HEK293T (cell line): ENCODE results near the gene CYP2W1.

Experiments used
- ARNT ChIP-seq: fragments of 450-650 bp; IDR thresholded peaks from 2 replicates; pipeline ENCODE4 v1.6.1; 2017; ENCODE audit warnings: mild to moderate bottlenecking
- BHLHE40 ChIP-seq: fragments of 450-650 bp; IDR thresholded peaks from 2 replicates; pipeline ENCODE4 v1.6.1; 2016; ENCODE audit warnings: mild to moderate bottlenecking, moderate library complexity, borderline replicate concordance
- CTBP1 ChIP-seq: fragments of 450-650 bp; IDR thresholded peaks from 2 replicates; pipeline ENCODE4 v1.6.1; 2016; ENCODE audit warnings: borderline replicate concordance
- ELF4 ChIP-seq: fragments of 450-650 bp; IDR thresholded peaks from 2 replicates; pipeline ENCODE4 v1.6.1; 2017; ENCODE audit warnings: antibody characterized with exemption
- FOXK2 ChIP-seq: fragments of 450-650 bp; IDR thresholded peaks from 2 replicates; pipeline ENCODE4 v1.6.1; 2016; ENCODE audit warnings: mild to moderate bottlenecking
- FOXM1 ChIP-seq: fragments of 450-650 bp; IDR thresholded peaks from 2 replicates; pipeline ENCODE4 v1.6.1; 2017; ENCODE audit warnings: mild to moderate bottlenecking, borderline replicate concordance
- L3MBTL2 ChIP-seq: fragments of 450-650 bp; conservative IDR thresholded peaks from 2 replicates; pipeline ENCODE4 v1.6.1; 2016; ENCODE audit warnings: mild to moderate bottlenecking
- LEF1 ChIP-seq: fragments of 450-650 bp; IDR thresholded peaks from 2 replicates; pipeline ENCODE4 v1.6.1; 2017; ENCODE audit warnings: mild to moderate bottlenecking, borderline replicate concordance
- NFRKB ChIP-seq: fragments of 450-650 bp; IDR thresholded peaks from 2 replicates; pipeline ENCODE4 v1.6.1; 2016; ENCODE audit warnings: mild to moderate bottlenecking, moderate library complexity
- SP1 ChIP-seq: fragments of 450-650 bp; IDR thresholded peaks from 2 replicates; pipeline ENCODE4 v1.6.1; 2017
- SUZ12 ChIP-seq: fragments of 450-650 bp; IDR thresholded peaks from 2 replicates; pipeline ENCODE4 v1.6.1; 2016; ENCODE audit warnings: mild to moderate bottlenecking
- TARDBP ChIP-seq: fragments of 450-650 bp; IDR thresholded peaks from 2 replicates; pipeline ENCODE4 v1.6.1; 2016
- ZNF384 ChIP-seq: fragments of 450-650 bp; IDR thresholded peaks from 2 replicates; pipeline ENCODE4 v1.6.1; 2016
- TF ChIP-seq, protein P1 (sequence below): fragments of 450-650 bp; IDR thresholded peaks from 2 replicates; pipeline ENCODE4 v1.6.1; 2016

DNA sequence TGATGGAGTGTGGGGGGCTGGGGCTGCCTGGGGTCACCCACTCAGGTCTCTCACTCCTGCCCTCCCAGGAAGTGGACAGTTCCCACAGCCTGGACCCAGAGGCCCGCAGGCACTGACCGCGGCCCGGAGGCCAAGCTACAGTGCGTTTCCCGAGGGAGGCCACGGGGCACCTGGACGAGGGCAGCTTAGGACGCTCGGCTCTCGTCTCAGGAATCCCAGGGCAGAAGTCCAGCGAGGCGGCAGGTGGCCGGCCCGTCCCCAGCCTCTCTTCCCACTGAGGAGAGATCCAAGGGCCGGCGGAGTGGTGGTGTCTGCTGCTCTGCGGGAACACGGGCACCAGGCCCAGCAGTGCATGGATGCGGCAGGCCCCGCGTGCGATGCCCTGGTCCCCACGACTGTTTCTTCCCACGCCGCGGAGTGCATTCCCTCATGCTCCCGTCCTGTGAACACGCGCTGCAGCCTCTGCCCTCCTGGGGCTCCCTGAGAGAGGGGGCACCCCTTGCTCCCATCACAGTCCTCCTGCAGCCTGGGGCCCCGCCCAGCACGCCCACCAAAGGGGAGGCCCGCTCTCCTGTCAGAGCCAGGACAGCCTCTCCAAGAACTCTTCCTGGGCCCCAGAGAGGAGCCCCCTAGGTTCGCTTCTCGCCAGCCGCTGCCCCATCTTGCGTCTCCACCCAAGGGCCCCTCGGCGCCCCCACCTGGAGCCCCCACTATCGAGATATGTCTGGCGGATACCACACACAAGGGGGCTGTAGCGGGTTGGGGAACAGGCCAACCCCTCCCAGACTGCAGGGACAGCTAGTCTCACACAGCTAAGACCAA, 37.0 kb downstream of the CYP2W1 start:
- TF ChIP-seq TARDBP = no peak
- TF ChIP-seq CTBP1 = no peak
- no peak for TF ChIP-seq SP1
- TF ChIP-seq ZNF384 = no peak
- TF ChIP-seq ELF4 = no peak
- TF ChIP-seq BHLHE40 = no peak
- TF ChIP-seq, protein P1, sequence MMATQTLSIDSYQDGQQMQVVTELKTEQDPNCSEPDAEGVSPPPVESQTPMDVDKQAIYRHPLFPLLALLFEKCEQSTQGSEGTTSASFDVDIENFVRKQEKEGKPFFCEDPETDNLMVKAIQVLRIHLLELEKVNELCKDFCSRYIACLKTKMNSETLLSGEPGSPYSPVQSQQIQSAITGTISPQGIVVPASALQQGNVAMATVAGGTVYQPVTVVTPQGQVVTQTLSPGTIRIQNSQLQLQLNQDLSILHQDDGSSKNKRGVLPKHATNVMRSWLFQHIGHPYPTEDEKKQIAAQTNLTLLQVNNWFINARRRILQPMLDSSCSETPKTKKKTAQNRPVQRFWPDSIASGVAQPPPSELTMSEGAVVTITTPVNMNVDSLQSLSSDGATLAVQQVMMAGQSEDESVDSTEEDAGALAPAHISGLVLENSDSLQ = no peak
- no peak for TF ChIP-seq FOXK2
- no peak for TF ChIP-seq FOXM1
- no peak for TF ChIP-seq SUZ12
- TF ChIP-seq ARNT = no peak
- TF ChIP-seq NFRKB = no peak
- TF ChIP-seq L3MBTL2 = no peak
- no peak for TF ChIP-seq LEF1
